ENCODE data around the gene RASGRF1.
"Not testable (repeated sequence)": the region's sequence is repeated elsewhere in the genome, so short reads cannot be mapped to it uniquely, and the experiment has no call there.

RASGRF1 gene

DNA sequence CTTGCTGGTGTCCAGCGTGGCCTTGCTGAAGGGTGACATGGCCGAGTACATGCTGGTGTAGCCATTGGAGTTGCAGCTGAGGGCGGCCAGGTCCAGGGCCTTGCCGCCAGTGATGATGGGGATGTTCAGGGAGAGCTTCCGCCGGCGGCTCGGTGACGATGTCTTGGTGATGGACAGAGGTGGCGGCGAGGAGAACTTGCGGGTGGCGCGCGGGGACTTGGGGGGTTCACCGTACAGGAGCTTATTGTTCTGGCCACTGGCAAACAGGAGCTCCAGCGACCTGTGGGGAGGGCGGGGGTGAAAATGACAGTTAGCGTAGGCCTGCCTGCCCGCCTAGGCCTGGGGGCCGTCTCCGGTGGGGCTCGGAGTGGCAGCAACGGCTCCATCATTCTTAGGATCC is 86.7 kb downstream of the RASGRF1 start:
- Mint-ChIP-seq H3K9me3 (no peaks in the 10 kb centered on the region), H3K4me1 (peaks cover 7% of the 10 kb centered on the region), H3K27ac (ENCODE audit: low read depth) (no peak overlapping the region), H3K4me3 (no peak overlapping the region), H3K36me3 (ENCODE audit: insufficient read depth) (no peaks in the 10 kb centered on the region), H3K27me3 (peaks cover 8% of the 10 kb centered on the region)
- no peak for ATAC-seq (replicated peaks; ENCODE audit: extremely low read depth, poor library complexity, severe bottlenecking)
- DNase-seq (ENCODE audit: low spot score in 2 of 2): no peak

DNA sequence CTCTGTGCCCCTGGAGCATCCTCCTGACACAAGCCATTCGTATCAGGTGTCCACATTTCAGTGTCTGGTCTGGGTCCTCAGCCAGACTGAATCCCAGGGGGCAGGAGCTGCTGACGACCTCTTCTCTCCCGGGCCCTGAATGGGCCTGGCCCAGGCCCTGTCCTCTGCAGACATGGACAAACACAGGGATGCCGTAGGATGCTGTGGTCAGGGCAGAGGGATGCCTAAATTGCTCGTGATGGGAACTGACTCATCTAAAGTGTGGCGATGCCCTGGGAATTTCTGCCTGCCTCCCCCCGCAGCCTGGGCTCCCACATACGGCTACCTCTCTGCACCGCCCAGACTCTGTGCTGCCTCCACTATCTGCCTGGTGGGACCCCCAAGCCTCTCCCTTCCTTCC is 87.3 kb downstream of the RASGRF1 start:
- no peak overlapping the region for H3K27ac Mint-ChIP-seq (ENCODE audit: low read depth)
- H3K9me3 Mint-ChIP-seq: no peaks in the 10 kb centered on the region
- peaks cover 7% of the 10 kb centered on the region for H3K4me1 Mint-ChIP-seq
- DNase-seq (ENCODE audit: low spot score in 2 of 2): no peak
- no peak overlapping the region for H3K4me3 Mint-ChIP-seq
- no peaks in the 10 kb centered on the region for H3K36me3 Mint-ChIP-seq (ENCODE audit: insufficient read depth)
- no peak for ATAC-seq (replicated peaks; ENCODE audit: extremely low read depth, poor library complexity, severe bottlenecking)
- peaks cover 8% of the 10 kb centered on the region for H3K27me3 Mint-ChIP-seq

DNA sequence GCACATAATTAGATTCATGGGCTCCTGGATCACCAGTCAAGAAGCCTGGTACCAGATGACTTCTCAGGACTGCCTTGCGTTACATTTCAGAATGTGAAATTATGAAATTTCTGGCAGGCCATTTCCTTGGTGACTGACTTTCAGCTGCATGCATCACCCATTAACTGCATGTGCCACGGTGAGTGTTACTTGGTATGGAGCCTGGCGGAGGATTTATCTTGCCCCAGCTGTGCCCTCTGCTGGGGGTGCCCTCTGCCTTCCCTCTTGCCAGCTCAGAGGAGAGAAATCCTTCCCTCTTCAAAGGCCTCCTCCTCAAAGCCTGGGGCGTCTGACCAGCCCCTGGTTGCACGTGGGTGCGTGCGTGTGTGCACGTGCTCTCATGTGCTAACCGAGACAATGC is 88.0 kb downstream of the RASGRF1 start:
- no peak for DNase-seq (ENCODE audit: low spot score in 2 of 2)
- H3K27me3 Mint-ChIP-seq: peaks cover 8% of the 10 kb centered on the region
- no peaks in the 10 kb centered on the region for H3K36me3 Mint-ChIP-seq (ENCODE audit: insufficient read depth)
- no peak overlapping the region for H3K27ac Mint-ChIP-seq (ENCODE audit: low read depth)
- H3K9me3 Mint-ChIP-seq: no peaks in the 10 kb centered on the region
- no peak for ATAC-seq (replicated peaks; ENCODE audit: extremely low read depth, poor library complexity, severe bottlenecking)
- H3K4me3 Mint-ChIP-seq: no peak overlapping the region
- peaks cover 7% of the 10 kb centered on the region for H3K4me1 Mint-ChIP-seq

DNA sequence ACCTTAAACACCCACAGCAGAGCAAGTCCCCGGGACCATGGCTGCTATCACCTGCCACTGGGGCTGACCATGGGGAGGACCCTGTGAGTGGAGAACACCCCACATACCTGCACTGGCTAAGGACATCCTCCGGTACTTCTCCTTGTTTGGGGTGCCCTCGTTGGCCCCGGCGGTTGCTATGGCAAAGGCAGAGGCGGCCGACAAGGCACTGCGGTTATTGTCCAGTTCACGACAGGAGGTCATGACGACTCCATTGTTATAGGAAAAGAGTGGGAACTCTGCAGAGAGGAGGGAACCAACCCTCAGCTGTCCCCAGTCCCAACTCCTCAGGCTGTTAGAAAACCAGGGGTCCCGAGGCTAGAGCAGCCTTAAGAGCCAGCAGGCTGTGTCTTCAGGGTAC is 90.9 kb downstream of the RASGRF1 start:
- Mint-ChIP-seq H3K4me1 (peaks cover 3% of the 10 kb centered on the region), H3K27me3 (peaks cover 19% of the 10 kb centered on the region), H3K27ac (ENCODE audit: low read depth) (no peak overlapping the region), H3K9me3 (no peaks in the 10 kb centered on the region), H3K36me3 (ENCODE audit: insufficient read depth) (no peaks in the 10 kb centered on the region), H3K4me3 (no peak overlapping the region)
- ATAC-seq (replicated peaks; ENCODE audit: extremely low read depth, poor library complexity, severe bottlenecking) (no peak), DNase-seq (ENCODE audit: low spot score in 2 of 2) (no peak)

- H3K27ac Mint-ChIP-seq (ENCODE audit: low read depth): no peak overlapping the region
- no peak overlapping the region for H3K4me3 Mint-ChIP-seq
- no peaks in the 10 kb centered on the region for H3K9me3 Mint-ChIP-seq
- H3K36me3 Mint-ChIP-seq (ENCODE audit: insufficient read depth): no peaks in the 10 kb centered on the region
- no peaks in the 10 kb centered on the region for H3K4me1 Mint-ChIP-seq
- ATAC-seq (replicated peaks; ENCODE audit: extremely low read depth, poor library complexity, severe bottlenecking) (no peak), DNase-seq (ENCODE audit: low spot score in 2 of 2) (no peak)
- peaks cover 16% of the 10 kb centered on the region for H3K27me3 Mint-ChIP-seq
Measured at GRCh38 chr15:78998526-78998925, 92.1 kb downstream of the RASGRF1 start.

GRCh38 chr15:78997981-78998499 is 92.5 kb downstream of the RASGRF1 start:
- H3K36me3 Mint-ChIP-seq (ENCODE audit: insufficient read depth): no peaks in the 10 kb centered on the region
- no peak overlapping the region for H3K4me3 Mint-ChIP-seq
- no peaks in the 10 kb centered on the region for H3K9me3 Mint-ChIP-seq
- DNase-seq (ENCODE audit: low spot score in 2 of 2): no peak
- no peak overlapping the region for H3K27ac Mint-ChIP-seq (ENCODE audit: low read depth)
- H3K4me1 Mint-ChIP-seq: peaks cover 3% of the 10 kb centered on the region
- ATAC-seq (replicated peaks; ENCODE audit: extremely low read depth, poor library complexity, severe bottlenecking): no peak
- peaks cover 11% of the 10 kb centered on the region for H3K27me3 Mint-ChIP-seq

DNA sequence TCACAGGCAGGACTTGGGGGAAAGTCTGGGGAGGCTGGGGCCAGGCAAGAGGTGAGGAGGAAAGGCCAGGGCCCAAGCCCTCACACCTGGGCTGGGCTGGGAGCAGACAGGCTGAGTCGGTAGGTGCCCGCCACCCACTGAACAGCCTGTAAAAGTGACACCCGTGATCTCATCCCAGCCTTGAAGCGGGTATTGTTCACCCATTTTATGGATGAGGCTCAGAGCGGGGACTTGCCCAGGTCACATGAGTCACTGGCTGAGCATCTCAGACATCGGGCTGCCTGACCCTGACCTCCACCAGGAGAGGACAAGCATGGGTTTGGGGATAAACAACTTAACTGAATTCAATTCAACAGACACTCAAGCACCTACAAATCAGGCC is 93.7 kb downstream of the RASGRF1 start:
- DNase-seq (ENCODE audit: low spot score in 2 of 2): no peak
- H3K27ac Mint-ChIP-seq (ENCODE audit: low read depth): peak overlapping the region; percentile 41
- H3K36me3 Mint-ChIP-seq (ENCODE audit: insufficient read depth): no peaks in the 10 kb centered on the region
- peaks cover 12% of the 10 kb centered on the region for H3K27me3 Mint-ChIP-seq
- ATAC-seq (replicated peaks; ENCODE audit: extremely low read depth, poor library complexity, severe bottlenecking): no peak
- H3K4me1 Mint-ChIP-seq: peaks cover 6% of the 10 kb centered on the region
- H3K4me3 Mint-ChIP-seq: no peak overlapping the region
- H3K9me3 Mint-ChIP-seq: no peaks in the 10 kb centered on the region

DNA sequence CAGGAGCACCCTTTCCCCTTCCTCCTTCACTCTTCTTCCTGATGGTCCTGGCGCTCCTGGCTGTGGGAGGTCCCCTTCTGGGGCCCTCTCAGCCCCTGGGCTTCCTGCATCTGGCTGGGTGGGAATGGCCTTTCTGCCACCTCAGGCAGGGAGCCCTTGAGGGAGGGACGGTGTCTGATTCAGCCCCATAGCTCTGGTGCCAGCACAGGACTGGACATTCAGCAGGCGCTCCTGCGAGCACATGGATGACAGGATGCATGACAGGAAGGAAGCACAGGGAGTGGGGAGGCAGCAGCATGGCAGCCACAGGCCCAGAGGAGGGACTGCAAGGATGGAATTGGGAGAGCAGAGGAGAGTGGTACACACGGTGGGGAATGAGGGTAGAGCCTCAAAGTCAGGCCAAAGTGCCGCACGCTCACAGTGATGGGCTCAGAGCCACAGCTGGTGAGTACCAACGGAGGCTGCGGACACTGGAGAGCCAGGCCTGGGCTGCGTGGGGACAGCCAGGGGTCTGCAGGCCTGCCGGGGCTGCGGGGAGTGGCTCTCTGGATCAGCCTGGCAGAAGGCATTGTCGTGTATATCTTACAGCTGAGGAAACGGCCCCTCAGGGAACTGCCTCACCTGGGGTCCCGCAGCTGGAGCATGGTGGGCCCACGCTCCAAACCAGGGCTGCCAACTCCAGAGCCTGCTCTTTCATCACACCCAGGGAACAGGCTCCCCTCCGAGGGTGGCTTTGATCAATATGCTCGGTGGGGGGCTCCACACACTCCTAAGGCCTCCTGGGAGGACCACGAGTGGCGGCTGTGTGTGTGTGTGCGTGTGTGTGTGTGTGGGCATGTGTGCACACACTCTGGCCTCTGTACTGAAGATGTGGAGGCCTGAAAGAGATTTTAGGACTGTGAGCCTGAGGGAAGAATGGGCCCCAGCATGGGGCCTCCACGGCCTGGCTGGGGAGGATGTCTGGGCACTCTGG is 94.4 kb downstream of the RASGRF1 start:
- Mint-ChIP-seq H3K4me3 (no peak overlapping the region), H3K27me3 (peaks cover 19% of the 10 kb centered on the region), H3K27ac (ENCODE audit: low read depth) (peak overlapping the region; percentile 41), H3K9me3 (no peaks in the 10 kb centered on the region), H3K36me3 (ENCODE audit: insufficient read depth) (no peaks in the 10 kb centered on the region), H3K4me1 (peaks cover 6% of the 10 kb centered on the region)
- DNase-seq (ENCODE audit: low spot score in 2 of 2) (no peak), ATAC-seq (replicated peaks; ENCODE audit: extremely low read depth, poor library complexity, severe bottlenecking) (no peak)

GRCh38 chr15:78995161-78995560 is 95.4 kb downstream of the RASGRF1 start:
- DNase-seq (ENCODE audit: low spot score in 2 of 2); H3K36me3 Mint-ChIP-seq (ENCODE audit: insufficient read depth); ATAC-seq (replicated peaks; ENCODE audit: extremely low read depth, poor library complexity, severe bottlenecking); H3K9me3 Mint-ChIP-seq; H3K4me3 Mint-ChIP-seq; H3K4me1 Mint-ChIP-seq; H3K27ac Mint-ChIP-seq (ENCODE audit: low read depth): not testable (repeated sequence)
- H3K27me3 Mint-ChIP-seq: peaks cover 28% of the 10 kb centered on the region

DNA sequence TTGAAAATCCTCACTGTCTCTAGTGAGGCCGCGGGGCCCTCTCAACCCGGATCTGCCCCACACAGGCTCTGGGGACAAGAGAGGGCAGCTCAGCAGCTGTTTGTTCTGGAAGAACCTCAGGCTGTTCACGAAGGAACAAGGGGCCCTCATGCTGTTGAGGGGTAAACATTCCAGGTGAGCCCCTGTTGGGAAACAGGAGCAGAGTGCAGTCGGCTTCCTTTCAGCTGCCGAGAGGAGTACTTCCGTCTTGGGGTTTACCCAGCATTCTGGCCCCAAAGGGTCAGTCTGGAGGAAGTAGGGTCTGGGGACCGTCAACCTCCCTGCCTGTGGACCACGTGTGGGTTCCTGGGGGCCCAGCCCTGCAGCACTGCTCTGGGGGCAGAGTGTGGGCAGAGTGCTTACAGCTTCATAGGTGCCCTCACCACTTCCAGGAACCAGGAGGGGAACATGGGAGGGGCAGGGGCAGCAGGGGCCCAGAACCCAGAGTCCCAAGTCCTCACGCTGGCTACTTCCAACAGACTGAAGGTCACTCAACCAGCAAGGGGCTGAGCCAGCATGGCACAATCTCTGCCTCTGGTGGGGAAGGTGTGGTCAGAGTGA is 96.5 kb downstream of the RASGRF1 start:
- peaks cover 36% of the 10 kb centered on the region for H3K27me3 Mint-ChIP-seq
- no peaks in the 10 kb centered on the region for H3K9me3 Mint-ChIP-seq
- ATAC-seq (replicated peaks; ENCODE audit: extremely low read depth, poor library complexity, severe bottlenecking) (no peak), DNase-seq (ENCODE audit: low spot score in 2 of 2) (no peak)
- H3K36me3 Mint-ChIP-seq (ENCODE audit: insufficient read depth): no peaks in the 10 kb centered on the region
- no peak overlapping the region for H3K4me3 Mint-ChIP-seq
- peaks cover 6% of the 10 kb centered on the region for H3K4me1 Mint-ChIP-seq
- no peak overlapping the region for H3K27ac Mint-ChIP-seq (ENCODE audit: low read depth)

DNA sequence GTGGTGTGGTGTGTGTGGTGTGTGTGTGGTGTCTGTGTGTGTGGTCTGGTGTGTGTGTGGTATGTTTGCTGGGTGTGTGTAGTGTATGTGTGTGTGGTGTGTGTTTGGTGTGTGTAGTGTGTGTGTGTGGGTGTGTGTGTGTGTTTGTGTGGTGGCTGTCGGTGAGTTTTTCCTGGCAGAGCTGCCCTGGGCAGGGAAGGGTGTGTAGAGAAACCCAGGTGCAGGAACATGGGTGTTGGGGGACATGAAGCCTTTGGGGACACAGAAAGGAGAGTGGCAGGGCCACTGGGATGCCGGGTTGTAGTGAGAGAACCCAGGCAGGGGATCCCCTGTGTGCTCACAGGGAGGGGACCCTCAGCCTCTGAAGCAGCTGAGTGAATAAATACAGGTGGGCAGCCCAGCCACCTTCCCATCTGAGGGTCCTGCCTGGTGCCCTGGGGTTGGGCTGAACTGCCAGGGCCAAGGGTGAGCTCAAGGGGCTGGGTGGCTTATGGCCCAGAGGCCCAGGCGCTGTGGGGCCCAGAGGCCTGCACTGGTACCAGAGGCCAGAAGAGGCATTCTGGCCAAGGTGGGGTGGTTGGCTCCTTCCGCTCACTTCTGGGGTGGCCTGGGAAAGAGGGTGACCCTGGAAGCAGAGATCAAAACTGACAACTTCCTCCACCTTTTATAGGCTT is 97.2 kb downstream of the RASGRF1 start:
- Mint-ChIP-seq H3K27me3 (peaks cover 41% of the 10 kb centered on the region), H3K36me3 (ENCODE audit: insufficient read depth) (no peaks in the 10 kb centered on the region), H3K4me1 (peaks cover 6% of the 10 kb centered on the region), H3K4me3 (no peak overlapping the region), H3K9me3 (no peaks in the 10 kb centered on the region), H3K27ac (ENCODE audit: low read depth) (no peak overlapping the region)
- ATAC-seq (replicated peaks; ENCODE audit: extremely low read depth, poor library complexity, severe bottlenecking): no peak
- DNase-seq (ENCODE audit: low spot score in 2 of 2): no peak

DNA sequence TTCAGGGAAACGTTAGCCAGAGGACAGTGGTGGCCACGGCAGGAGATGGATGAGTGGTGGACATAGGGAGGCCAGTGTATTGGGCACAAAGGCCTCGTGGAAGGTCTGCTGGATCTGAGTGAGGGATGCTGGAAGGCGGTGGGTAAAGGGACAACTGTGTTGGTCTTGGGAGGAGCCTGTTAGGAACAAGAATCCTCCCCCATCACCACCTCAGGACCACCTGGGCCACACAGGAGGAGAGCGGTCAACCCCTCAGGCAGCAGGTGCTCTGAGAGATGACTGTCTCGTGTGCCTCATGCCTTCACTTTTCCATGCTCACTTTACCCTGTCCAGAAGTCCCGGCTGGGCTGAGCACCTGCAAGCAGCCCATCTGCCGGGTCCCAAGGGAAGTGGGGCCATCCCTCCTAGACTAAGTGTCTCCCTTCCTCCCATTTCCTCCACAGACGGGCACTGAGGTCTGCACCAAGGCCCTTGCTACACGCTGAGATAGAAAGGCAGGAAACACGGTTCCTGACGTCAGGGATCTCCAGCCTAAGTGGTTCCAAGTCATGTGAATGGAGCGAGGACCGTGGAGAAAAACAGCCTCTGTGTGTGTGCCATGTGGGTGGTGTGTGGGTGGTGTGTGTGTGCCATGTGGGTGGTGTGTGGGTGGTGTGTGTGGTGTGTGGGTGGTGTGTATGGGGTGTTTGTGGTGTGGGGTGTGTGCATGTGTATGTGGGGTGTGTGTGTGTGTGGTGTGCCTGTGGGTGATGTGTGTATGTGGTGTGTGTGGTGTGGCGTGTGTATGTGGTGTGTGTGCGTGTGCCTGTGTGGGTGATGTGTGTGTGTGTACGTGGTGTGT is 97.9 kb downstream of the RASGRF1 start:
- DNase-seq (ENCODE audit: low spot score in 2 of 2) (no peak), ATAC-seq (replicated peaks; ENCODE audit: extremely low read depth, poor library complexity, severe bottlenecking) (no peak)
- H3K27ac Mint-ChIP-seq (ENCODE audit: low read depth): no peak overlapping the region
- no peaks in the 10 kb centered on the region for H3K9me3 Mint-ChIP-seq
- H3K27me3 Mint-ChIP-seq: peaks cover 48% of the 10 kb centered on the region
- peaks cover 6% of the 10 kb centered on the region for H3K4me1 Mint-ChIP-seq
- no peaks in the 10 kb centered on the region for H3K36me3 Mint-ChIP-seq (ENCODE audit: insufficient read depth)
- H3K4me3 Mint-ChIP-seq: no peak overlapping the region

Measured in central memory CD8-positive, alpha-beta T cell (primary cell).